ENCODE data around the gene ATP2B2. TPM values are rescaled to one million over a fixed set of nuclear protein-coding genes. Genes with fewer than 3 reads are reported as not detected.

ATP2B2 gene
- total RNA-seq, 1 donor from 2014 or later = 0.06 TPM

DNA sequence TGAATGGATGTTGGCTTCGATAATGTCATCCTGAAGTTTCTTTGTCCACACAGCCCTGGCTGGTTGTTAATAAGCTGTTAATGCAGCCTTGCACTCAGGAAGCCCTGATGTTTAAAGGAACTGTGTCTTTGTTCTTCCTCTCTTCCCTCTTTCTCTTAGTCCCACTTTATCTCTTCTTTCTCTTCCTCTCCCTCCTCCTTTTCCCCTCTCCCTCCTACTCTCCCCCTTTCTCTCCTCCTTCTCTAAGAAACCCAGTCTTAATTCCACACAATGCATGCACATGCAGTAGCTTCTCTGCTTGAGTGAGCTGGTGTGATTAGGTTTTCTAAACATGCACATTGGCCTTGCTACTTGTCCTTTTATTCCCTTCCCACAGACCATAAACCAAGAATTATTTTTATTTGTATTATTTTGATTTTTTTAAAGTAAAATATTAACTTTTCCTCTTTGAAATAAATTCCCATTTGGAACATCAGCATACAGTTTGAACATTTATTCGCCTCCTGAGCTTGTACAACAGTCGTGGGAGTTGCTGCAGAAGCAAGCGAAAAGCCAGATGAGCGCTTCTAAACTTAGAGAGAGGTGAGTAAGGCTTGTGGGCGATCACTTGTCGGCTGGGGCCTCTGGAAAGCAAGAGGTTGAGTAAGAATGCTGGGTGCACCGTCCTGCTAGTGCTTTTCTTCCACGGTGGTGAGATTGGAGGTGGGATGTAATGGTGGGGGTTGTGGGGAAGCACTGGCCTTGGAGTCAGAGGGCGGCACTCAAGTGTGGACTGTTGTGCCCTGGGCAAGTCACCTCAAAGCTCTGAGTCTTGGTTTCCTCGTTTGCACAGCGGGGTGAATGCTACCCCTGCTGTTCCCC lies 219.9 kb downstream of the ATP2B2 start:
- no peaks in the 10 kb centered on the region for H3K4me1 ChIP-seq
- intact Hi-C loops (cut with DNase I) = no loop called here
- H3K9me3 ChIP-seq = no peaks in the 10 kb centered on the region
- TF ChIP-seq, protein P1, sequence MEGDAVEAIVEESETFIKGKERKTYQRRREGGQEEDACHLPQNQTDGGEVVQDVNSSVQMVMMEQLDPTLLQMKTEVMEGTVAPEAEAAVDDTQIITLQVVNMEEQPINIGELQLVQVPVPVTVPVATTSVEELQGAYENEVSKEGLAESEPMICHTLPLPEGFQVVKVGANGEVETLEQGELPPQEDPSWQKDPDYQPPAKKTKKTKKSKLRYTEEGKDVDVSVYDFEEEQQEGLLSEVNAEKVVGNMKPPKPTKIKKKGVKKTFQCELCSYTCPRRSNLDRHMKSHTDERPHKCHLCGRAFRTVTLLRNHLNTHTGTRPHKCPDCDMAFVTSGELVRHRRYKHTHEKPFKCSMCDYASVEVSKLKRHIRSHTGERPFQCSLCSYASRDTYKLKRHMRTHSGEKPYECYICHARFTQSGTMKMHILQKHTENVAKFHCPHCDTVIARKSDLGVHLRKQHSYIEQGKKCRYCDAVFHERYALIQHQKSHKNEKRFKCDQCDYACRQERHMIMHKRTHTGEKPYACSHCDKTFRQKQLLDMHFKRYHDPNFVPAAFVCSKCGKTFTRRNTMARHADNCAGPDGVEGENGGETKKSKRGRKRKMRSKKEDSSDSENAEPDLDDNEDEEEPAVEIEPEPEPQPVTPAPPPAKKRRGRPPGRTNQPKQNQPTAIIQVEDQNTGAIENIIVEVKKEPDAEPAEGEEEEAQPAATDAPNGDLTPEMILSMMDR (IDR thresholded peaks at IDR 0.05) = no peak
- H3K27me3 ChIP-seq = no peaks in the 10 kb centered on the region
- no peak overlapping the region for H3K27ac ChIP-seq
- no peak overlapping the region for H3K4me3 ChIP-seq
- peaks cover 49% of the 10 kb centered on the region for H3K36me3 ChIP-seq
- DNase-seq (no peak), ATAC-seq (no peak)

DNA sequence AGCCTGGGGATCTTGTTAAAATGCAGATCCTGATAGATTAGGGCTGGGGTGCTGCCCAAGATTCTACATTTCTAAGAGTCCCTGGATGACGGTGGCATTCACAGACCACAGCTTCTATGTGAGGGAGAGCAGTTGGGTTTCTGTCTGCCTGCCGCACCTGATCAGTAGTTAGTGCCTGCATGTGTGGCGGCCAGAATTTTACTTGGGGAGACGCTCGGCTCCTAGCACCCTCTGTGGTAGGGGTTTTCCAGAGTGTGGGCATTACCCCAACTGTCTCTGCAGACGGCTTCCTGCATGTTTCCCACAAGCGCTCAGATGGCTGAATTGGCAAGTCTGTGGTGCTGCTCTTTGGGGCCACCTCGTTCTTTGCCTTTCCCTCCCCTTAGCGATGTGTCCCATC lies 220.9 kb downstream of the ATP2B2 start:
- H3K36me3 ChIP-seq = peaks cover 56% of the 10 kb centered on the region
- H3K27me3 ChIP-seq = no peaks in the 10 kb centered on the region
- ATAC-seq = no peak
- no peaks in the 10 kb centered on the region for H3K4me1 ChIP-seq
- DNase-seq = no peak
- intact Hi-C loops (cut with DNase I) = no loop called here
- H3K9me3 ChIP-seq = no peaks in the 10 kb centered on the region
- TF ChIP-seq, protein P1 (IDR thresholded peaks at IDR 0.05) = no peak
- H3K4me3 ChIP-seq = no peak overlapping the region
- H3K27ac ChIP-seq = no peak overlapping the region

DNA sequence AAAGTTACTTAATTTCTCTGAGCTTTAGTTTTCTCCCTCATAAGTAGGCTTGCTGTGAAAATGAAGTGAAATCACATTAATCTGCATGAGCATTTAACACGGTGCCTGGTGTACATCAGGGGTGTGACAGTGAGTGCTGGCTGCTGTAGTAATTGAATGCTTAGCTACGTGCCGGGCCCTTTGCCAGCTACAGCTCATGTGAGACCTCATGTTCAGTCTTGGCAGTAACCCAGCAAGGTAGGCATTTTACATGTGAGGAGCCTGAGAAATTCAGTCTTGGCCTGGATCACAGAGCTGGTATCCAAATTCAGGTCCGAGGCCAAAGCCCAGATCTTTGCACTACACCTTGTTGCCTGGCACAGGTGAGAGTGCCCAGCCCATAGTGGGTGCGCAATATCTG lies 221.7 kb downstream of the ATP2B2 start:
- Histone ChIP-seq H3K4me3 (no peak overlapping the region), H3K9me3 (no peaks in the 10 kb centered on the region), H3K27me3 (no peaks in the 10 kb centered on the region), H3K4me1 (no peaks in the 10 kb centered on the region), H3K36me3 (peaks cover 61% of the 10 kb centered on the region), H3K27ac (no peak overlapping the region)
- intact Hi-C loops (cut with DNase I) = no loop called here
- TF ChIP-seq, protein P1 (IDR thresholded peaks at IDR 0.05) = no peak
- ATAC-seq = peak; percentile 31
- no peak for DNase-seq

DNA sequence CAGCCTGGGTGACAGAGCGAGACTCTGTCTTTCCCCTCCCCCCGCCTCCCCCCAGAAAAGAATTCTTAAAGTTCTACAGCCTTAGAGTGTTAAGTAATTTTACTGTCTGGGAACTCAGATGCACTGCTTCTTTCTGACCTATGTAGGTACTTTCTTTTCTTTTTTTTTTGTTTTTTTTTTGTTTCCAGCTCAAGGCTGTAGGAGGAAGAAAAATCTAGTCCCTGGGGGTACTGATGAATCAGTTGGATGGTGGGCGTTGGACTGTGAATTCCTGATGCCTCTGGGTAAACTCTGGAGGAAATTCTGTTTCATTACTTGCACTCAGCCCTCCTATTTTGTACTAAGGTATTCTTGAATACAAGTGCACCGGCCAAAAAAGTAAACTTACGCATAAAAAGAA lies 223.4 kb downstream of the ATP2B2 start:
- H3K27ac ChIP-seq = no peak overlapping the region

DNA sequence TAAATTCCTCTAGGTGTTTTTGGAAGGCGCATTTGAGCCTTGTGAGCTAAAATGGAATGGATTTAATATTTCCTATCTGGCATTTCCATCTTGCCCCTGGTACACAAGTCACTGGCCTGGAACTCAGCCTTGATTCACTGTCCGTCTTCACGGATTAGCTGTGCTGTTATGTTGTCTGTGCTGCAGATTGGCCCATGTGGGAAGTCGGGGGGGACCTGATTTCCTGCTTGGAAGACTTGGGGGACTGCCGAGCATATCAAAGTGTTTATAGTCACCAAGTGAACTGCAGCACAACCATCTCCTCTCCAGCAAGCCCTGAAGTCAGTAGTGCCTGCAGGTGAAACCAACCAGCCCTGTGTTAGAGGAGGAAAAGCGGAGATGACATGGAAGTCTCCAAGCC lies 224.8 kb downstream of the ATP2B2 start:
- no peaks in the 10 kb centered on the region for H3K4me1 ChIP-seq
- no peaks in the 10 kb centered on the region for H3K27me3 ChIP-seq
- no peak overlapping the region for H3K27ac ChIP-seq
- peaks cover 72% of the 10 kb centered on the region for H3K36me3 ChIP-seq
- no peaks in the 10 kb centered on the region for H3K9me3 ChIP-seq
- TF ChIP-seq, protein P1 (IDR thresholded peaks at IDR 0.05) = no peak
- peak; percentile 26 for DNase-seq
- intact Hi-C loops (cut with DNase I) = no loop called here
- H3K4me3 ChIP-seq = no peak overlapping the region
- no peak for ATAC-seq

More for the DNA sequence above, 223.4 kb downstream of the ATP2B2 start:
- Histone ChIP-seq H3K4me3 (no peak overlapping the region), H3K36me3 (peaks cover 64% of the 10 kb centered on the region), H3K27me3 (no peaks in the 10 kb centered on the region), H3K9me3 (no peaks in the 10 kb centered on the region), H3K4me1 (no peaks in the 10 kb centered on the region)
- TF ChIP-seq, protein P1 (IDR thresholded peaks at IDR 0.05) = no peak
- DNase-seq = no peak
- intact Hi-C loops (cut with DNase I) = no loop called here
- no peak for ATAC-seq

Data from upper lobe of right lung (tissue), 1 donor.